GM23338 (cell line): ENCODE data around the gene SNX14. TPM values are rescaled to one million over a fixed set of nuclear protein-coding genes. Genes with fewer than 3 reads are reported as not detected.

ENCODE experiments used
- ATAC-seq: fragments of 200-7000 bp; cut with Tn5 transposase; 3 replicates; pipeline ENCODE4 v1.9.1; 2020
- DNase-seq: peaks from one replicate; pipeline ENCODE4 v3.0.0-alpha.2; 2015; ENCODE audit warnings: low spot score
- H2AFZ ChIP-seq: fragments of 200-600 bp; sonication (generic); 2 replicates; pipeline ENCODE4 v1.8.0; 2016; ENCODE audit warnings: antibody characterized with exemption, mild to moderate bottlenecking, moderate library complexity
- H3F3A ChIP-seq: fragments of 200-600 bp; sonication (generic); replicated peaks from 2 replicates; pipeline ENCODE4 v1.8.0; 2017; ENCODE audit warnings: antibody characterized with exemption, mixed run types, low read depth
- H3K27ac ChIP-seq: fragments of 200-600 bp; sonication (generic); 2 replicates; pipeline ENCODE4 v1.6.1; 2016; ENCODE audit warnings: low read depth
- H3K27me3 ChIP-seq: fragments of 200-600 bp; sonication (generic); 2 replicates; pipeline ENCODE4 v1.8.0; 2016; ENCODE audit warnings: mild to moderate bottlenecking, mixed run types, moderate library complexity; ENCODE audit not compliant: insufficient read depth
- H3K36me3 ChIP-seq: fragments of 200-600 bp; sonication (generic); 2 replicates; pipeline ENCODE4 v1.8.0; 2016; ENCODE audit warnings: mild to moderate bottlenecking; ENCODE audit not compliant: insufficient read depth
- H3K4me1 ChIP-seq: fragments of 200-600 bp; sonication (generic); 2 replicates; pipeline ENCODE4 v1.8.0; 2016; ENCODE audit warnings: mild to moderate bottlenecking, moderate library complexity; ENCODE audit not compliant: insufficient read depth
- H3K4me2 ChIP-seq: fragments of 200-600 bp; sonication (generic); 2 replicates; pipeline ENCODE4 v1.7.1; 2017; ENCODE audit warnings: mixed run types
- H3K4me3 ChIP-seq: fragments of 200-600 bp; sonication (generic); 2 replicates; pipeline ENCODE4 v1.6.1; 2016; ENCODE audit warnings: mixed run types
- H3K79me2 ChIP-seq: fragments of 200-600 bp; sonication (generic); replicated peaks from 2 replicates; pipeline ENCODE4 v1.8.0; 2017; ENCODE audit warnings: mild to moderate bottlenecking; ENCODE audit not compliant: insufficient read depth
- H3K9me2 ChIP-seq: fragments of 200-600 bp; sonication (generic); 2 replicates; pipeline ENCODE4 v1.8.0; 2017; ENCODE audit not compliant: insufficient read depth
- H4K20me1 ChIP-seq: fragments of 200-600 bp; sonication (generic); replicated peaks from 2 replicates; pipeline ENCODE4 v1.8.0; 2017; ENCODE audit warnings: mild to moderate bottlenecking; ENCODE audit not compliant: insufficient read depth
- H3K27ac Mint-ChIP-seq: 2 replicates; pipeline ENCODE4 v1.8.0; 2020; ENCODE audit warnings: inconsistent platforms, mild to moderate bottlenecking, moderate library complexity, mixed read lengths
- H3K27me3 Mint-ChIP-seq: 3 replicates; pipeline ENCODE4 v1.8.0; 2022; ENCODE audit warnings: low read depth, mild to moderate bottlenecking, moderate library complexity, mixed read lengths, inconsistent platforms; ENCODE audit not compliant: insufficient read depth, poor library complexity
- H3K36me3 Mint-ChIP-seq: 3 replicates; pipeline ENCODE4 v1.8.0; 2021; ENCODE audit warnings: low read depth, mild to moderate bottlenecking, inconsistent platforms, moderate library complexity, mixed read lengths
- H3K4me1 Mint-ChIP-seq: 3 replicates; pipeline ENCODE4 v1.8.0; 2020; ENCODE audit warnings: mild to moderate bottlenecking, inconsistent platforms, mixed read lengths
- H3K4me3 Mint-ChIP-seq: 3 replicates; pipeline ENCODE4 v1.8.0; 2021; ENCODE audit warnings: moderate library complexity, mild to moderate bottlenecking, inconsistent platforms, mixed read lengths
- H3K9me3 Mint-ChIP-seq: 3 replicates; pipeline ENCODE4 v1.8.0; 2020; ENCODE audit warnings: moderate library complexity, mild to moderate bottlenecking, inconsistent platforms, mixed read lengths
- CREB1 ChIP-seq: fragments of 250-450 bp; sonication (Bioruptor Pico); IDR thresholded peaks from 2 replicates; pipeline ENCODE4 v1.5.0; 2020; ENCODE audit warnings: low read depth, mild to moderate bottlenecking, moderate library complexity
- ETS1 ChIP-seq: IDR thresholded peaks from 2 replicates; pipeline ENCODE4 v1.6.1; 2016; ENCODE audit warnings: antibody characterized with exemption
- EZH2 ChIP-seq: fragments of 200-600 bp; sonication (generic); IDR thresholded peaks from one replicate; pipeline ENCODE4 v1.8.0; 2017; ENCODE audit warnings: antibody characterized with exemption, mild to moderate bottlenecking, low read depth; ENCODE audit not compliant: unreplicated experiment
- EZH2phosphoT487 ChIP-seq: fragments of 200-600 bp; sonication (generic); IDR thresholded peaks from one replicate; pipeline ENCODE4 v1.8.1; 2018; ENCODE audit warnings: antibody characterized with exemption; ENCODE audit not compliant: unreplicated experiment
- JUNB ChIP-seq: IDR thresholded peaks from one replicate; pipeline ENCODE4 v1.6.1; 2016; ENCODE audit warnings: antibody characterized with exemption; ENCODE audit not compliant: unreplicated experiment
- NANOG ChIP-seq: IDR thresholded peaks from 2 replicates; pipeline ENCODE4 v1.6.1; 2016; ENCODE audit warnings: antibody characterized with exemption, borderline replicate concordance
- POLR2AphosphoS5 ChIP-seq: IDR thresholded peaks from 2 replicates; pipeline ENCODE4 v1.6.1; 2016; ENCODE audit warnings: antibody characterized with exemption, low read depth
- STAT1 ChIP-seq: IDR thresholded peaks from one replicate; pipeline ENCODE4 v1.6.1; 2016; ENCODE audit warnings: antibody characterized with exemption; ENCODE audit not compliant: unreplicated experiment
- ZNF114 ChIP-seq: fragments of 250-450 bp; sonication (Bioruptor Pico); IDR thresholded peaks from 2 replicates; pipeline ENCODE4 v1.5.0; 2020; ENCODE audit warnings: mild to moderate bottlenecking, moderate library complexity
- ZNF331 ChIP-seq: fragments of 250-450 bp; sonication (Bioruptor Pico); IDR thresholded peaks from 2 replicates; pipeline ENCODE4 v1.5.0; 2020; ENCODE audit warnings: low read depth, mild to moderate bottlenecking, moderate library complexity
- ZNF462 ChIP-seq: fragments of 250-450 bp; sonication (Bioruptor Pico); IDR thresholded peaks from 2 replicates; pipeline ENCODE4 v1.5.0; 2020; ENCODE audit warnings: mild to moderate bottlenecking, moderate library complexity
- polyA plus RNA-seq: library from polyadenylated mRNA; unstranded; fragments of >200 nt; fragmentation: Nextera tagmentation; extraction: Ambion mirVana; gene quantifications from 2 replicates; pipeline ENCODE4 v1.2.1, GENCODE V29; 2016
- total RNA-seq: library from RNA; depleted of rRNA; stranded (reverse); fragments of >200 nt; shearing (Covaris generic); gene quantifications from 2 replicates; pipeline ENCODE4 v1.2.3, GENCODE V29; 2014
- TF ChIP-seq, protein P1 (sequence below), 2 experiments: fragments of 200-600 bp in 1 of 2; sonication (generic) in 1 of 2; conservative IDR thresholded peaks; 2 replicates each; pipeline versions ENCODE4 v1.5.1 to v1.6.1; 2016 to 2017; ENCODE audit warnings: antibody characterized with exemption in 2 of 2, low read depth in 2 of 2, mild to moderate bottlenecking in 2 of 2, moderate library complexity in 1 of 2
- TF ChIP-seq, protein P2 (sequence below): IDR thresholded peaks from one replicate; pipeline ENCODE4 v1.6.1; 2018; ENCODE audit warnings: antibody characterized with exemption; ENCODE audit not compliant: unreplicated experiment

Gene SNX14
- total and polyA plus RNA-seq, 2 experiments from 2014 or later, result 23.1 to 32.0 TPM

- H3K9me3 Mint-ChIP-seq, result peaks cover 9% of the 10 kb centered on the region; the same call in 2 of the 3 replicates
Observed at GRCh38 chr6:85472744-85473143, 120.9 kb downstream of the SNX14 start.

More at GRCh38 chr6:85472744-85473143, 120.9 kb downstream of the SNX14 start:
- H4K20me1 ChIP-seq, result no peaks in the 10 kb centered on the region
- no peak overlapping the region for H3K4me2 ChIP-seq
- H3K36me3 Mint-ChIP-seq, result peaks cover 4% of the 10 kb centered on the region; the same call in 2 of the 3 replicates
- H2AFZ ChIP-seq, result no peak overlapping the region
- H3K27me3 ChIP-seq, result no peaks in the 10 kb centered on the region
- H3K79me2 ChIP-seq, result no peaks in the 10 kb centered on the region
- no peak overlapping the region for H3K27ac Mint-ChIP-seq
- no peak overlapping the region for H3K4me3 Mint-ChIP-seq
- no peak overlapping the region for H3K27ac ChIP-seq
- H3K4me1 Mint-ChIP-seq, result peaks cover 9% of the 10 kb centered on the region; the same call in 1 of the 3 replicates
- H3K9me2 ChIP-seq, result no peaks in the 10 kb centered on the region
- TF ChIP-seq STAT1, result no peak
- TF ChIP-seq CREB1, result no peak
- no peak for TF ChIP-seq EZH2phosphoT487
- TF ChIP-seq, protein P1, sequence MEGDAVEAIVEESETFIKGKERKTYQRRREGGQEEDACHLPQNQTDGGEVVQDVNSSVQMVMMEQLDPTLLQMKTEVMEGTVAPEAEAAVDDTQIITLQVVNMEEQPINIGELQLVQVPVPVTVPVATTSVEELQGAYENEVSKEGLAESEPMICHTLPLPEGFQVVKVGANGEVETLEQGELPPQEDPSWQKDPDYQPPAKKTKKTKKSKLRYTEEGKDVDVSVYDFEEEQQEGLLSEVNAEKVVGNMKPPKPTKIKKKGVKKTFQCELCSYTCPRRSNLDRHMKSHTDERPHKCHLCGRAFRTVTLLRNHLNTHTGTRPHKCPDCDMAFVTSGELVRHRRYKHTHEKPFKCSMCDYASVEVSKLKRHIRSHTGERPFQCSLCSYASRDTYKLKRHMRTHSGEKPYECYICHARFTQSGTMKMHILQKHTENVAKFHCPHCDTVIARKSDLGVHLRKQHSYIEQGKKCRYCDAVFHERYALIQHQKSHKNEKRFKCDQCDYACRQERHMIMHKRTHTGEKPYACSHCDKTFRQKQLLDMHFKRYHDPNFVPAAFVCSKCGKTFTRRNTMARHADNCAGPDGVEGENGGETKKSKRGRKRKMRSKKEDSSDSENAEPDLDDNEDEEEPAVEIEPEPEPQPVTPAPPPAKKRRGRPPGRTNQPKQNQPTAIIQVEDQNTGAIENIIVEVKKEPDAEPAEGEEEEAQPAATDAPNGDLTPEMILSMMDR (conservative IDR thresholded peaks at IDR 0.05; ENCODE audit: low read depth in 2 of 2), result no peak
- TF ChIP-seq ZNF114 (CRISPR knock-in tag), result no peak
- no peak for TF ChIP-seq POLR2AphosphoS5
- no peak for TF ChIP-seq EZH2
- TF ChIP-seq ZNF331 (CRISPR knock-in tag), result no peak
- no peak for TF ChIP-seq ZNF462 (CRISPR knock-in tag)
- no peak for TF ChIP-seq NANOG
- no peak for TF ChIP-seq JUNB
- no peak for TF ChIP-seq ETS1
- TF ChIP-seq, protein P2, sequence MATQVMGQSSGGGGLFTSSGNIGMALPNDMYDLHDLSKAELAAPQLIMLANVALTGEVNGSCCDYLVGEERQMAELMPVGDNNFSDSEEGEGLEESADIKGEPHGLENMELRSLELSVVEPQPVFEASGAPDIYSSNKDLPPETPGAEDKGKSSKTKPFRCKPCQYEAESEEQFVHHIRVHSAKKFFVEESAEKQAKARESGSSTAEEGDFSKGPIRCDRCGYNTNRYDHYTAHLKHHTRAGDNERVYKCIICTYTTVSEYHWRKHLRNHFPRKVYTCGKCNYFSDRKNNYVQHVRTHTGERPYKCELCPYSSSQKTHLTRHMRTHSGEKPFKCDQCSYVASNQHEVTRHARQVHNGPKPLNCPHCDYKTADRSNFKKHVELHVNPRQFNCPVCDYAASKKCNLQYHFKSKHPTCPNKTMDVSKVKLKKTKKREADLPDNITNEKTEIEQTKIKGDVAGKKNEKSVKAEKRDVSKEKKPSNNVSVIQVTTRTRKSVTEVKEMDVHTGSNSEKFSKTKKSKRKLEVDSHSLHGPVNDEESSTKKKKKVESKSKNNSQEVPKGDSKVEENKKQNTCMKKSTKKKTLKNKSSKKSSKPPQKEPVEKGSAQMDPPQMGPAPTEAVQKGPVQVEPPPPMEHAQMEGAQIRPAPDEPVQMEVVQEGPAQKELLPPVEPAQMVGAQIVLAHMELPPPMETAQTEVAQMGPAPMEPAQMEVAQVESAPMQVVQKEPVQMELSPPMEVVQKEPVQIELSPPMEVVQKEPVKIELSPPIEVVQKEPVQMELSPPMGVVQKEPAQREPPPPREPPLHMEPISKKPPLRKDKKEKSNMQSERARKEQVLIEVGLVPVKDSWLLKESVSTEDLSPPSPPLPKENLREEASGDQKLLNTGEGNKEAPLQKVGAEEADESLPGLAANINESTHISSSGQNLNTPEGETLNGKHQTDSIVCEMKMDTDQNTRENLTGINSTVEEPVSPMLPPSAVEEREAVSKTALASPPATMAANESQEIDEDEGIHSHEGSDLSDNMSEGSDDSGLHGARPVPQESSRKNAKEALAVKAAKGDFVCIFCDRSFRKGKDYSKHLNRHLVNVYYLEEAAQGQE, result no peak
- no peaks in the 10 kb centered on the region for H3F3A ChIP-seq
- no peaks in the 10 kb centered on the region for H3K4me1 ChIP-seq
- H3K36me3 ChIP-seq, result no peaks in the 10 kb centered on the region
- ATAC-seq (no peak), DNase-seq (no peak)
- H3K4me3 ChIP-seq, result no peak overlapping the region
- peaks cover 2% of the 10 kb centered on the region for H3K27me3 Mint-ChIP-seq
